ENCODE data around the gene KMO.

KMO gene

DNA sequence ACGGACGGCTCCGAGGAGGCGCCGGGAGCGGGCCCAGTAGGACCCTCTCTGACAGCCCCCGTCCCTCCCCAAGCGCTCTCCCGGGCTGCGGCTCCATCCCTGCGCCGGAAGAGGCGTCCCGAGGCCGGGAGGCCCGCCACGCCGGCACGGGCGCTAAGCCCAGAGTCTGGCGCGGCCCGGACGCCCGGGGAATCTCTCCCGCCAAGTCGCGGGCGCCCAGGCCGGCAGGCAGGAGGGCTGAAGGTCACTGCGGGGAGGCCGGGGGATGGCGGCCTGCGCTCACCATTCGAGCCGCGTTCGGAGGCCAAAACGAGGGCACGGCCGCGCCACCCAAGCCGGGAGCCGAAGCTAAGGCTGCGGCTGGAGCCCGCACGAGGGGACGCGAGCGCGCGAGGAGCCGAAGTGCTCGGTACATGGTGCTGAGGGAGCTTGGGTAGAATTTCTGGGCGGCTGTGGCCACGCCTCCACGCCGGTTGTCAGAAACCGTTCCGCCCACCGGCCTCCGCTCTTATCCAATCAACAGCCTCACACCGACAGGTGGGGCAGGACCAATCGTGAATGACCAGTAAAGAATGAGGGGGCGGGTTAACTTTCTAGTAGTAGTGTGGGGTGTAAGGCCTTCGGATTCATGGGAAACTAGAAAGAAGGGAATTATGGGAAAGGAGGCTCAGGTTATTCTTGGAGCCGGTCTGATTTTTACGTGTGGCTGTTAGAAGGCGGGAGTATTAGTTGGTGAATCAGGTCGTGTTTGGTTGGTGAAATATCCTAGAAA lies 12.7 kb upstream of the KMO start, which contains the start of gene FH:
Gene FH, minus strand, starts transcription at position 448 of the 772 bp plus-strand sequence. Its CDS starts 33 bp downstream, at position 415.
- H3K36me3 Mint-ChIP-seq (ENCODE audit: low read depth) = peaks cover 24% of the 10 kb centered on the region
- no peaks in the 10 kb centered on the region for H3K9me3 Mint-ChIP-seq
- peaks cover 21% of the 10 kb centered on the region for H3K27me3 Mint-ChIP-seq (ENCODE audit: low read depth)
- peak within 1 kb of the TSS; percentile 86 to 97 (median 94) for H3K27ac Mint-ChIP-seq
- peaks cover 14% of the 10 kb centered on the region for H3K4me1 Mint-ChIP-seq
- peak within 1 kb of the TSS; percentile 85 to 94 (median 91) for H3K4me3 Mint-ChIP-seq
- TF ChIP-seq, protein P1, sequence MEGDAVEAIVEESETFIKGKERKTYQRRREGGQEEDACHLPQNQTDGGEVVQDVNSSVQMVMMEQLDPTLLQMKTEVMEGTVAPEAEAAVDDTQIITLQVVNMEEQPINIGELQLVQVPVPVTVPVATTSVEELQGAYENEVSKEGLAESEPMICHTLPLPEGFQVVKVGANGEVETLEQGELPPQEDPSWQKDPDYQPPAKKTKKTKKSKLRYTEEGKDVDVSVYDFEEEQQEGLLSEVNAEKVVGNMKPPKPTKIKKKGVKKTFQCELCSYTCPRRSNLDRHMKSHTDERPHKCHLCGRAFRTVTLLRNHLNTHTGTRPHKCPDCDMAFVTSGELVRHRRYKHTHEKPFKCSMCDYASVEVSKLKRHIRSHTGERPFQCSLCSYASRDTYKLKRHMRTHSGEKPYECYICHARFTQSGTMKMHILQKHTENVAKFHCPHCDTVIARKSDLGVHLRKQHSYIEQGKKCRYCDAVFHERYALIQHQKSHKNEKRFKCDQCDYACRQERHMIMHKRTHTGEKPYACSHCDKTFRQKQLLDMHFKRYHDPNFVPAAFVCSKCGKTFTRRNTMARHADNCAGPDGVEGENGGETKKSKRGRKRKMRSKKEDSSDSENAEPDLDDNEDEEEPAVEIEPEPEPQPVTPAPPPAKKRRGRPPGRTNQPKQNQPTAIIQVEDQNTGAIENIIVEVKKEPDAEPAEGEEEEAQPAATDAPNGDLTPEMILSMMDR (IDR thresholded peaks at IDR 0.05; ENCODE audit: unreplicated experiment in 3 of 3) = no peak

DNA sequence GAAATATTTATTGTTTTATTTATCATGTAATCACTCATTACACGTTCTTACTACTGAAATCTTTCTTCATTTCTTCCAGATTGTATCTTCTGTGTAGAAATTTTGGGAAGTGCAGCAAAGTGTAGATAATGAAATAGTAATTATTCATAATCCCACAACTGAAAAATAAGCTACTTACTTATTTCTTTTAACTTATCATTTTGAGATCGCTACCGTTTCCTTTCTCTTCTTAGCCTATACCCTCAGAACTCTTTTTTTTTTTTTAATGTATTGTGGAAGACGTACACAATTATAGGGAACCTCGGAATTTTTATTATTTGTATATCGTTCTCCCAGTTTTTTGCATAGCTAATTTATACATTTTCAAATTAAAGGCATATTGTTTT lies 12.1 kb upstream of the KMO start:
- no peak overlapping the region for H3K27ac Mint-ChIP-seq
- no peaks in the 10 kb centered on the region for H3K9me3 Mint-ChIP-seq
- no peak overlapping the region for H3K4me3 Mint-ChIP-seq
- H3K27me3 Mint-ChIP-seq (ENCODE audit: low read depth) = peaks cover 26% of the 10 kb centered on the region
- H3K4me1 Mint-ChIP-seq = peaks cover 13% of the 10 kb centered on the region
- peaks cover 18% of the 10 kb centered on the region for H3K36me3 Mint-ChIP-seq (ENCODE audit: low read depth)
- TF ChIP-seq, protein P1 (IDR thresholded peaks at IDR 0.05; ENCODE audit: unreplicated experiment in 3 of 3) = no peak

DNA sequence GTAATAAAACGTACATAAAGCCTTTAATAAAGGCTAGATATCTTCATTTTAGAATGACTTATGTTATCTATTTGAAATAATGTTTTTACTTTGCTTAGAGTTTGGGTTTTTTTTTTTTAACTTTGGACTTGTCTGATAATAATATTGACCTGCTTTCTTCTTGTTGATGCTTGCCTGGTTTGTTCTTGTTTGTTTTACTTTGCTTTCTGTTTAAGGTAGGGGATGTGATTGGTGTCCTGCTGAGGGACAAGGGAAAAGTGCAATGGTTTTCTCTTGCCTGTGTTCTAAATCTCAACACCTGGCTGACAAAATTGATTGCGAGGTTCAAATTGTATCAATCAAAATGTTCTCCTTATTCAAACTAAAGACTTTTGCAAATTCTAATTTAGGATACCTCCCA lies 10.5 kb upstream of the KMO start:
- H3K27ac Mint-ChIP-seq = no peak overlapping the region
- H3K27me3 Mint-ChIP-seq (ENCODE audit: low read depth) = peaks cover 27% of the 10 kb centered on the region
- TF ChIP-seq, protein P1 (IDR thresholded peaks at IDR 0.05; ENCODE audit: unreplicated experiment in 3 of 3) = no peak
- H3K36me3 Mint-ChIP-seq (ENCODE audit: low read depth) = peaks cover 7% of the 10 kb centered on the region
- H3K4me1 Mint-ChIP-seq = peaks cover 13% of the 10 kb centered on the region
- H3K4me3 Mint-ChIP-seq = peak overlapping the region in 1 of 3 experiments; percentile 37
- no peaks in the 10 kb centered on the region for H3K9me3 Mint-ChIP-seq

DNA sequence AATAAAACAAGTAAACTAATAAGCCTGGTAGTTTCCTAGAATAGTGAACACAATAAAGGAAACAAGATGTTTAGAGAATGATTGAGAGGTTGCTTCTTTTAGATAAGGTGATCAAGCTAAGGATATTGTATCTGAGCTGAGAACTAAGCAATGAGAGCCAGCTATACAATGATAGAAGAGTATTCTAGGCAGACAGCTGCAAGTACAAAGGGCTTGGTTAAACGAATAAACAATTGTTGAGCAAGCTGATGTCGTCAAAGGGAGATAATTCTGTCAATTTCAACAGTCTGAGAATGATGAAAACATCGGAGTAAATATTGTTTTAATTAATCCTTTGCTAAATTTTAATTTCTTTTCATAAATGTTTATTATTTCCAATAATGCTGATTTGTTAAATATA lies 7.2 kb upstream of the KMO start:
- Mint-ChIP-seq H3K27me3 (ENCODE audit: low read depth) (peaks cover 27% of the 10 kb centered on the region), H3K36me3 (ENCODE audit: low read depth) (no peaks in the 10 kb centered on the region), H3K9me3 (no peaks in the 10 kb centered on the region), H3K27ac (no peak overlapping the region), H3K4me1 (no peaks in the 10 kb centered on the region), H3K4me3 (no peak overlapping the region)
- TF ChIP-seq, protein P1 (IDR thresholded peaks at IDR 0.05; ENCODE audit: unreplicated experiment in 3 of 3) = no peak

DNA sequence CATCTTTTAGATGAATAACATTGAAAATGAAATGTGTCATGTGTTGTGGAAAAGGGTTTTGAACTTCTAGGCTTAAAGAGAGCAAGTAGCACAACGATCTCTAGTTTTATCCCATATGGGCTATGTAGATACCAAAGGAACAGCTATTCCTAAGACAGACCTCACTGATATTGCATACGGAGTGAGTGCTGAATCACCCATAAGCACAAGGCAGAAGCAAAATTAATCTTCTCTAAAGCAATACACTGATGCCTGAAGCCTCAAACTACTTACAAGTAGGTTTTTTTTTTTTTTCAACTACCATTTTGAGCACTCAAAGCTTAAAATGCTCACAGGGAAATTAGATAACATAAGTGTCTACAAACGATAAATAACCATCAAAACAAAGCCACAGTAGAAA lies 5.0 kb upstream of the KMO start:
- Mint-ChIP-seq H3K27me3 (ENCODE audit: low read depth) (peaks cover 23% of the 10 kb centered on the region), H3K36me3 (ENCODE audit: low read depth) (no peaks in the 10 kb centered on the region), H3K27ac (no peak overlapping the region), H3K9me3 (no peaks in the 10 kb centered on the region), H3K4me3 (no peak overlapping the region), H3K4me1 (peaks cover 7% of the 10 kb centered on the region)
- TF ChIP-seq, protein P1 (IDR thresholded peaks at IDR 0.05; ENCODE audit: unreplicated experiment in 3 of 3) = no peak
